ENCODE data around the gene ECT2. TPM values are rescaled to one million over a fixed set of nuclear protein-coding genes. Genes with fewer than 3 reads are reported as not detected.

The ECT2 gene
- total RNA-seq, 1 donor from 2014 or later, result 45.1 TPM

- Mint-ChIP-seq H3K4me3 (no peak overlapping the region), H3K27me3 (no peaks in the 10 kb centered on the region), H3K36me3 (peaks cover 24% of the 10 kb centered on the region), H3K9me3 (no peaks in the 10 kb centered on the region), H3K4me1 (ENCODE audit: unreplicated experiment) (no peaks in the 10 kb centered on the region), H3K27ac (no peak overlapping the region)
- TF ChIP-seq CTCF (conservative IDR thresholded peaks at IDR 0.05), result no peak
- no peak for DNase-seq (ENCODE audit: extremely low spot score, unreplicated experiment)
Observed at GRCh38 chr3:172777901-172778300, 27.4 kb downstream of the ECT2 start.

GRCh38 chr3:172782235-172782634, 31.7 kb downstream of the ECT2 start:
- no peak overlapping the region for H3K4me3 Mint-ChIP-seq
- no peaks in the 10 kb centered on the region for H3K9me3 Mint-ChIP-seq
- DNase-seq (ENCODE audit: extremely low spot score, unreplicated experiment), result no peak
- peaks cover 12% of the 10 kb centered on the region for H3K36me3 Mint-ChIP-seq
- no peaks in the 10 kb centered on the region for H3K4me1 Mint-ChIP-seq (ENCODE audit: unreplicated experiment)
- TF ChIP-seq CTCF (conservative IDR thresholded peaks at IDR 0.05), result no peak
- H3K27ac Mint-ChIP-seq, result no peak overlapping the region
- H3K27me3 Mint-ChIP-seq, result no peaks in the 10 kb centered on the region

- DNase-seq (ENCODE audit: extremely low spot score, unreplicated experiment), result no peak
- Mint-ChIP-seq H3K27me3 (no peaks in the 10 kb centered on the region), H3K4me3 (no peak overlapping the region), H3K9me3 (no peaks in the 10 kb centered on the region), H3K27ac (no peak overlapping the region), H3K4me1 (ENCODE audit: unreplicated experiment) (no peaks in the 10 kb centered on the region), H3K36me3 (peaks cover 20% of the 10 kb centered on the region)
- no peak for TF ChIP-seq CTCF (conservative IDR thresholded peaks at IDR 0.05)
Observed at GRCh38 chr3:172786036-172786435, 35.5 kb downstream of the ECT2 start.

- TF ChIP-seq CTCF (conservative IDR thresholded peaks at IDR 0.05), result no peak
- no peak overlapping the region for H3K4me3 Mint-ChIP-seq
- no peak for DNase-seq (ENCODE audit: extremely low spot score, unreplicated experiment)
- H3K27ac Mint-ChIP-seq, result no peak overlapping the region
- no peaks in the 10 kb centered on the region for H3K27me3 Mint-ChIP-seq
- H3K4me1 Mint-ChIP-seq (ENCODE audit: unreplicated experiment), result no peaks in the 10 kb centered on the region
- peaks cover 26% of the 10 kb centered on the region for H3K36me3 Mint-ChIP-seq
- no peaks in the 10 kb centered on the region for H3K9me3 Mint-ChIP-seq
Observed at GRCh38 chr3:172787019-172787418, 36.5 kb downstream of the ECT2 start.

- TF ChIP-seq CTCF (conservative IDR thresholded peaks at IDR 0.05), result no peak
- Mint-ChIP-seq H3K4me1 (ENCODE audit: unreplicated experiment) (no peaks in the 10 kb centered on the region), H3K9me3 (no peaks in the 10 kb centered on the region), H3K27ac (no peak overlapping the region), H3K4me3 (no peak overlapping the region), H3K36me3 (peaks cover 29% of the 10 kb centered on the region), H3K27me3 (no peaks in the 10 kb centered on the region)
- DNase-seq (ENCODE audit: extremely low spot score, unreplicated experiment), result no peak
Observed at GRCh38 chr3:172787746-172788145, 37.2 kb downstream of the ECT2 start.

GRCh38 chr3:172799246-172799645, 48.7 kb downstream of the ECT2 start:
- Mint-ChIP-seq H3K4me1 (ENCODE audit: unreplicated experiment) (no peaks in the 10 kb centered on the region), H3K4me3 (no peak overlapping the region), H3K27ac (no peak overlapping the region), H3K27me3 (no peaks in the 10 kb centered on the region), H3K9me3 (no peaks in the 10 kb centered on the region), H3K36me3 (peaks cover 12% of the 10 kb centered on the region)
- no peak for DNase-seq (ENCODE audit: extremely low spot score, unreplicated experiment)
- no peak for TF ChIP-seq CTCF (conservative IDR thresholded peaks at IDR 0.05)
